Activated T-cell treated with anti-CD3 and anti-CD28 coated beads for 24 hours (primary cell): Measurements from ENCODE around the gene NANOGP8.
"Not testable (repeated sequence)": the region's sequence is repeated elsewhere in the genome, so short reads cannot be mapped to it uniquely, and the experiment has no call there.

Experiments
- DNase-seq: peaks from one replicate; pipeline ENCODE4 v3.0.0-alpha.2; 2020; ENCODE audit warnings: low read depth

The NANOGP8 gene

DNA sequence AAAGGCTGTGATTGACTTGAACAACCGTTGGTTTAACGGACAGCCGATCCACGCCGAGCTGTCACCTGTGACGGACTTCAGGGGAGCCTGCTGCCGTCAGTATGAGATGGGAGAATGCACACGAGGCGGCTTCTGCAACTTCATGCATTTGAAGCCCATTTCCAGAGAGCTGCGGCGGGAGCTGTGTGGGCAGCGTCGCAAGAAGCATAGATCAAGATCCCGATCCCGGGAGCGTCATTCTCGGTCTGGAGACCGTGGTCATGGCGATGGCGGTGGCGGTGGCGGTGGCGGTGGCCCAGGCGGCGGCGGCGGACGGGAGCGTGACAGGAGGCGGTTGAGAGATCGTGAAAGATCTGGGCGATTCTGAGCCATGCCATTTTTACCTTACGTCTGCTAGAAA, 7.8 kb upstream of the NANOGP8 start:
- DNase-seq: no peak

DNA sequence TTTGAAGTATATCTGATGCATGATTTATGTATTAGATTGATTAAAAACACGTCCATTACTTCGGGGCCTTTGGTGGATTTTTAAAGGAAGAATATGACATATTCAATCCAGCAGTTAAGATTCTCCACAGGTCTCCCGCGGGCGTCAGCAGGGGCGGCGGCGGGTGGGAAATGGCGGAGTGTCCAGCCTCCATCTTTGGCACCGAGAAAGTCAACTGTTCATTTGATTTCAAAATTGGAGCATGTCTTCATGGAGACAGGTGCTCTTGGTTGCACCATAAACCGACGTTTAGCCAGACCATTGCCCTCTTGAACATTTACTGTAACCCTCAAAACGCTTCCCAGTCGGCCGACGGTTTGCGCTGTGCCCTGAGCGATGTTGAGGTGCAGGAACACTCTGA, 7.2 kb upstream of the NANOGP8 start:
- DNase-seq: no peak

DNA sequence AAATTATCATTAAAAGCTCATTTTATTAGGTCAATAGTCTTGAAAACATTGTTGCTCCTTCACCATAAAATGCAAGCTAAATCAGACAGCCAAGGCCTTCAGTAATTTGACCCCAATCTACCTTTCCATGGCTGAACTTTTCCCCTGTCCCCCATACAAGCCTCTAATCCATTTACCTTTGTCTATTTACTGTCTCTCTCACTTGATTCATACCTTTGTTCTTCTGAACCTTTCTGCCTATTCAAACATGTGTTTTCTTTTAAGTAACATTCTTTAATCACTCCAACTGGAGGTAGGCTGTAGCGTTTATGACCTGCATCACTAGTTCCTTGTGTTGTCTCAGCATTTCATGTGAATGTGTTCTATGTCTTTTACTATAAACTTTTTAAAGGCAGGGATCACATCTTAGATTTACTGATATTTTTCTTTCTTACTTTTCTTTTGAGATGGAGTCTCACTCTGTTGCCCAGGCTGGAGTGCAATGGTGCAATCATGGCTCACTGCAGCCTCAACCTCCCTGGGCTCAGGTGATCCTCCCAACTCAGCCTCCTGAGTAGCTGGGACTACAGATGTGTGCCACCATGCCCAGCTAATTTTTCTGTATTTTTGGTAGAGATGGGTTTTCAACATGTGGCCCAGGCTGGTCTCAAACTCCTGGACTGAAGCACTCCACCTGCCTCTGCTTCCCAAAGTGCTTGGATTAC, 5.2 kb upstream of the NANOGP8 start:
- no peak for DNase-seq

DNA sequence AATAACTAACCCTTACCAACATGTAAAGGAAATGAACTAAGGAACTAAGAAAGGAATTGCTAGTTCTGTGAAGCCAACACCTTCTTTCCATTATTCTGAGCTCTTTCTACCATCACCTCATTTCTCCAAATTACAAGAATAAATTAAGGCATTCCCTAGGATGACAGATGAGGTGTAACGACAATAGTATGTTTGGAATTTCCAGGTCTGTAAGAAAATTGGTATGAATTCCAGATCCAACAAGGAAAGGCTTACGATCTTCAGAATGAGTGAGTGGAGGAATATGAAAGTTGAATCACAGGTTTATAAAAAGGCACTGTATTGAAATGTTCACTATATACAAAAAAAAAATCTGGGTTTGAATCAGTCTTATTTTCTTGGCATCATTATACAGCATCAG, 4.5 kb upstream of the NANOGP8 start:
- DNase-seq: no peak

DNA sequence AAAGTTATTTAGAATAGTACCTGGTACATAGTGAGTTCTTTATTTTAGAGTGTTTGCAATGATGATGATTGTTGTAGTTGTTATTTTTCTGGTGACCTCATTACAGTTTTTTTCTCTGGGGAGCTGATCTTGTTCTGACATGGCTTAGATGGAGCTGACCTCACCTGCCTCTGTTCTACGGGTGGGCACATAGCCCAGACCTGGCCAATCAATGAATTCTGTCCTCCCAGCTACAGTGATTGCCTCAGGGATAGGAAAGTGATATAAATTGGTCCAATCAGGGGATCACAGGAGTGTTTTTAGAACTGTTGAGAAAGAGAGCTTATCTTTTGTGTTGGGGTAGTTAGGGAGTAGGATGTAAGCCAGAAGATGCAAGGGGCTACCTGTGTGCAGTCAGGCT, 3.2 kb upstream of the NANOGP8 start:
- DNase-seq: no peak

DNA sequence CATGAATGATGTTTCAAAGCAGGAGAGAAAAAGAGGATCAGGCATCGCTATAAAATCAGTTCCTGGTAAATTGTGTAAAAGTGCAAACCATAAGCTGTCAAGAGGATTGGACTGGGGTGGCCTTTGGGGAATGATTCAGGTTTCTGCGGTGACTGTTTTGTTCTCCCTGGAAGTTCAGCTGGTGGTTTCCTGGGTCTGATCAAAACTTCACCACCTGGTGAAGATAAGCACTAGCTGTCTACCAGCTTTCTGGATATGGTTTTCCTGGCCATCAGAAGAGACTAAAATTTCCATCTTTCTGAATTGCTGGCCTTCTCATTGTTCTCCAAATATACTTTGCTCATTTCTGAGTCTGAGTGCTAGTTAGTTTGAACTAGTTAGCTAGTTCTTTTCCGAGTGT, 2.7 kb upstream of the NANOGP8 start:
- no peak for DNase-seq

DNA sequence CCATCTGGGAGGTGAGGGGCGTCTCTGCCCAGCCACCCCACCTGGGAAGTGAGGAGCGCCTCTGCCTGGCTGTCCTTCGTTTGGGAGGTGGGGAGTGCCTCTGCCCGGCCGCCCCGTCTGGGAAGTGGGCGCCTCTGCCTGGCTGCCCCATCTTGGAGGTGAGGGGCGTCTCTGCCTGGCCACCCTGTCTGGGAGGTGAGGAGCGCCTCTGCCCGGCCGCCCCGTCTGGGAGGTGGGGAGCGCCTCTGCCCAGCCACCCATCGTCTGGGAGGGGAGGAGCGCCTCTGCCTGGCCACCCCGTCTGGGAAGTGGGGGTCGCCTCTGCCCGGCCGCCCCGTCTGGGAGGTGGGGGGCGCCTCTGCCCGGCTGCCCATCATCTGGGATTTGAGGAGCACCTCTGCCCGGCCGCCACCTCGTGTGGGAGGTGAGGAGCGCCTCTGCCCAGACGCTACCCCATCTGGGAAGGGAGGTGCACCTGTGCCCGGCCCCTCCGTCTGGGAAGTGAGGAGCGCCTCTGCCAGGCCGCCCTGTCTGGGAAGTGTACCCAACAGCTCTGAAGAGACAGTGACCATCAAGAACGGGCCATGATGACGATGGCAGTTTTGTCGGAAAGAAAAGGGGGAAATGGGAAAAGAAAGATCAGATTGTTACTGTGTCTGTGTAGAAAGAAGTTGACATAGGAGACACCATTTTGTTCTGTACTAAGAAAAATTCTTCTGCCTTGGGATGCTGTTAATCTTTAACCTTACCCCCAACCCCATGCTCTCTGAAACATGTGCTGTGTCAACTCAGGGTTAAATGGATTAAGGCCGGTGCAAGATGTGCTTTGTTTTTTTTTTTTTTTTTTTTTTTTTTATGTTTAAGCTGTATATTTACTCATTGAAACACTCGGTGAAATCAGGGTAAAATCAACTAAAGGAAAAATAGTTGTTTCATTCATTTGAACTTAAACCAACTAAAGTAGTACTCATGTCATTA, 2.4 kb downstream of the NANOGP8 start:
- DNase-seq: not testable (repeated sequence)

DNA sequence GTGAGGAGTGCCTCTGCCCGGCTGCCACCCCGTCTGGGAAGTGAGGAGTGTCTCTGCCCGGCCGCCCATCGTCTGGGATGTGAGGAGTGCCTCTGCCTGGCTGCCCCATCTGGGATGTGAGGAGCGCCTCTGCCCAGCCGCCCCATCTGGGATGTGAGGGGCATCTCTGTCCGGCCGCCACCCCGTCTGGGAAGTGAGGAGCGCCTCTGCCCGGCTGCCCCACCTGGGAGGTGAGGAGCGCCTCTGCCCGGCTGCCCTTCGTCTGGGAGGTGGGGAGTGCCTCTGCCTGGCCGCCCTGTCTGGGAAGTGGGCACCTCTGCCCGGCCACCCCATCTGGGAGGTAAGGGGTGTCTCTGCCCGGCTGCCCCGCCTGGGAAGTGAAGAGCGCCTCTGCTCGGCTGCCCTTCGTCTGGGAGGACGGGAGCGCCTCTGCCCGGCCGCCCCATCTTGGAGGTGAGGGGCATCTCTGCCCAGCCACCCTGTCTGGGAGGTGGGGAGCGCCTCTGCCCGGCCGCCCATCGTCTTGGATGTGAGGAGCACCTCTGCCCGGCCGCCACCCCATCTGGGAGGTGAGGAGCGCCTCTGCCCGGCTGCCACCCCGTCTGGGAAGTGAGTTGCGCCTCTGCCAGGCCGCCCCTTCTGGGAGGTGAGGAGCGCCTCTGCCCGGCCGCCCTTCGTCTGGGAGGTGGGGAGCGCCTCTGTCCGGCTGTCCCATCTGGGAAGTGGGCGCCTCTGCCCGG, 3.3 kb downstream of the NANOGP8 start:
- DNase-seq: not testable (repeated sequence)

DNA sequence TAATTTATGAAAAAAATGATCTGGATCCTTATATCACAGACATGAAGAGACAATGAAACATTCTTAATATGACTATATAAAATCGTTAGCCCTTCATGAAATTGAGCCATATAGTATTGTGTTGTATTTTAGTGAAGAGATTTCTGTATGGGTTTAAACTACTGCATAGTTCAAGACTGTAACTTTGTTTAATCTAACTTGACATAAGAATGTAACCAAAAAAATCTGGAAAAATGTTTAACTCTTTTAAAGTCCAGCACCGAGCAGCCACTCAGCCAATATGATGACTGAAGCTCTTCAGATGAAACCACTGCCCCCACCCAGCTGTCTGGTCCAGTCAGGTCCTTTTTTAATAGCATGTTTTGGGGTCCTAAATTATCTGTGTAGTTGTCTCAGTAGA, 4.9 kb downstream of the NANOGP8 start:
- no peak for DNase-seq

DNA sequence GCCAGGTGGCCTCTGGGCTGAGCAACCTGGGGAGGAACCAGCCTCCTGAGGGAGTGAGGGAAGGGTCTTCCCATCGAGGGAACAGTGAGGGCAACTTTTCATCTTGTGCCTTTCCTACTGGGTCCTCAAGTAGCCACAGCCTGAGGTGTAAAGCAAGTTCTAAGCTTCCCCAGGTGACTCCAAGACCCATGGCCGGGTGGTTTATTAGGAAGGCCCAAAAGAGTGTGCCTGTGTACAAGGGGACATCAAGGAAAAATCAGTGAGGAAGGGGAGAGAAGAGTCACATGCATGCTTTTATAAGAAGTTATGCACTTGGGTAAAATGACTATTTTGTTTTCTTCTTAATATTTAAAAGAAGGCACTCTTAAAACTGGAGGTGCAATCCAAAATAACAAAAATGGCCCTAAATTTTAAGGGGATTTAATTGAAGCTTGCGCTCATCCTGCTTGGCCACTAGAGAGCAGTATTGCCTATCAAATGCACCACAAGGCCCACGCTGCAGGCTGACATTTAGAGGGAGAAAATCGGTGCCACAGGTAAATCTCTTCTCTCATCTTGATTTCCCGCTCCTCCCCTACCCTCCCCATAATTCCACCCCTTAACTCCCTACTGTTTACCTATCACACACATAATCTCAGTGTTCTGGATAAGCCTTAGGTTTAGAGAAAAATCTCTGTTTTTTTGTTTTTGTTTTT, 6.7 kb downstream of the NANOGP8 start:
- DNase-seq: peak; percentile 11

DNA sequence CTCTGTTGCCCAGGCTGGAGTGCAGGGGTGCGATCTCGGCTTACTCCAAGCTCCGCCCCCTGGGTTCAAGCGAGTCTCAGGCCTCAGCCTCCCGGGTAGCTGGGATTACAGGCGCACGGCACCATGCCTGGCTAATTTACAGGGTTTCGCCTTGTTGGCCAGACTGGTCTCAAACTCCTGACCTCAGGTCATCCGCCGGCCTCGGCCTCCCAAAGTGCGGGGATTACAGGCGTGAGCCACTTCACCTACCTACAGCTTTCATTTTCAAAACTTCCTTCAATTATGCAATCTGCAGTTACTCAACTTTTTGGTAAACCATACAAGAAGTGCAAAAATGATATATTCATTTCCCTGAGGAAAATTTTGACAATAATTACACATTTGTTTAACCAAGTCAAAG, 14.0 kb downstream of the NANOGP8 start:
- DNase-seq: no peak

DNA sequence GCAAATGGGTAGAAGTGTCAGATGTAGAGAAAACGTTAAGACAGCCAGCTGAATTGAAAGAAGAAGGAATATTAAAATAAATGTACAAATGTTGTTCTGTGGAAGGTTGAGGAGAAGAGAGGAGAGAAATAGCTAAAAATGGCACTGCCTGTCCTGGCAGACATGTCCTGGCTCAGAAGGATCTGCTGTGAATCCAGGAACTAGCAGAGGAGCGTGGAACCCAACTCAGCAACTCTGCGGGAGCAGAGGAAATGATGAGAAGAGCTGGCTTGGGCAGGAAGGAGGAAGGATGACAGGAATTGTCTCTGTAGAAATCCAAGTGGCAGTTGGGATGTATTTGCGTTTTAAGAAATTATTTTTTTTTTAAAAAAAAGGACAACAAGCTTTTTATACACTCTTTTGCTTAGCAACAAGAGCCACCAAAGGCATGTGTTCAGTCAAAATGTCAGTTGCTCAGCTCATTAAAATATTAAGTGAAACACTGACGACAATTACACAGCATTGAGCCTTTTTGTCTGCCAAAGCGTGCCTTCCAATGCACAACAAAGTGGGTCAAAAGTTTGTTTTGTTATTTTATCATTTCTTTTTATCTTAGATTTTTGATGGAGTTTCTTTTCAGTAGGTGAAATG, 16.1 kb downstream of the NANOGP8 start:
- DNase-seq: no peak

DNA sequence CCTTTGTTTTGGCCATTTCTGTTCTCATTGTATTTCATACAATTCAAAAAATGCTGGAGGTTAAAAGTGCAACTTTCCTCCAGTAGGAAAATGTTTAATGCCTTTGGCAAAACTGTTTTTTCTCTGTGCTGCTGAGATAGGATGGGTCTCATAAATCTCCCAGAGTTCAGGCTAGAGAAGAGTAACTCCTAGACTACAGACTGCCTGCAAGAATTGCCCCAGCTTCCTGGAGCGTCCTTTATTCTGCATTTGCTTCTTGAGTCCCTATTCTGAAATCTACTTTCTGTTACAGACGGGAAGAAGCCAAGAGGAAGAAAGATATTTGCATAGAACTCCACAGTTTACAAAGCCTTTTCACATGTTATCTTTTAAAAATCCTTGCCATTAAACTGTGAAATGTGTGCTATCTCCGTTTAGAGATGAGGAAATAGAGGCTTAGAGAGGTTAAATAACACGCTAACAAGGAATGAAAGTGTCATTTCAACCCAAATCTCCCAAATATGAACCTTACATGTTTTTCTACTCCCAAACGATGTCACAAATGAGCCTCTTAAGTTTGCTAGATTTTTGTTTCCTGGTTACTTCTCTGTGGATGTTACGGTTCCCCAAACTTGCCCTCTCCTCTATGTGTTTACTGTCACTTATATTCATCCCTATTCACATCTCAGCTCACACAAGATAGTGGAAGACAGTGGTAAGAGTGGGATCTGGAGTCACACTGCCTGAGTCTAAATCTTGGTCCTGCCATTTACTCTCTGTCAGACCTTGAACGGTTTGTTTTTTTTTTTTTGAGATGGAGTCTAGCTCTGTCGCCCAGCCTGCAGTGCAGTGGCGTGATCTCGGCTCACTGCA, 17.4 kb downstream of the NANOGP8 start:
- no peak for DNase-seq

DNA sequence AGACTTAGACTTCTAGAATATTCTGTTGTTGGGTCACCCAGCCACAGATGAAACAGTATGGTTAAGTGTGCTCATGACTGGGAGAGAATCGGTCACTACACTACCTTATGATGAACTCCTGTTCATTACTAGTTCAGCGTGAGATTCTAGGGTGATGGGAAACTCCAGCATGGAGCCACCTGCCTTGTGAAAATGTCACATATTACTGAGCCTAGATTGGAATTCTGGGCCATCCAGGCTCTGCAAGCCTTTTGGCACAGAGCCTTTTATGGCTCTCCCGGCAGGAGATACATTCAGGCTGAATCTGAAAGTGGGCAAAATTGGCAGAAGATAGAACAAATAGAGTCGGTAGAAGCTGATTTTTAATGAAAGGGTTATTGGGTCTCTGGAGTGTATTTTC, 19.0 kb downstream of the NANOGP8 start:
- DNase-seq: no peak

DNA sequence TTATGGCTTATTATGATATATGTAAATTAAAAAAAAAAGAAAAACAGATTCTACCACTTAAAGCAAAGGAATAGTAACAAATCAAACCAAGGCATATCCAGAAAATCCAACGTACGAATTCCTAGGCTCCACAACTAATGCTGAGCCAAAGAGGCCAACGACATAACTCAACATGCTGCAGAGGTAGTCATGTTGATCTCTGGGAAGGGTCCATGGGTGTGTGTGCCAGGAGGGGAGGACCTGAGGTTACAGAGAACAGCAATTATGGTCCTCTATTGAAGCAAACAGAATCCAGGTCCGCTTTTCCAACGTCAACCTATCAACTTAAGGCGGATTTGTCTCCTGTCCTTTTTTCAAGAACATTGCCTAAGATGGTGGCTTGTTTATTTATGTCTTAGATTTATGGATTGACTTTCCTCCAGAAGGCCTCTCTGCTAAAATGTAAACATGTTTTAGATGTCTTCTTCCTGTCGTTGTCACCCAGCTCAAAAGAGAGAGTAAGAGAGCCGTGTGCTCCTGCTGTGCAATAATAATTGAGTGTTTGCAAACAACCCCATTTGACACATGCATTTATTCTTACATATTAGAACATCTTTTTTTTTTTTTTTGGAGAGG, 20.4 kb downstream of the NANOGP8 start:
- DNase-seq: no peak

DNA sequence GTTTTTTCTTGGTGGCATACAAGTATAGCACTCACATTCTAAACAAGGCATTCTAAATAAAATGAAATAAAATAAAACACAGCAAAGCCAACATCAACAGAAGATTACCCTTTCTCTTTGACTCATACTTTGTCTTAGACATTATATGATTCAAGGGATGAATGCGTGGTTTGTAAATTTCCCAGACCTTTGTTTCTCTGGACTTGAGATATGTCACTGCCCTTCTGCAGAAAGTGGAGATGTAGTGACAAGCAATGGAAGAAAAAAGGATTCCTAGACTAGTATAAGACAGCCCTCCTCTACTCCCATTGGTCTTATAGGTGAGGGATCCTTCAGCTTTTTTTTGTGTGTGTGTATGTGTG, 22.4 kb downstream of the NANOGP8 start:
- no peak for DNase-seq

DNA sequence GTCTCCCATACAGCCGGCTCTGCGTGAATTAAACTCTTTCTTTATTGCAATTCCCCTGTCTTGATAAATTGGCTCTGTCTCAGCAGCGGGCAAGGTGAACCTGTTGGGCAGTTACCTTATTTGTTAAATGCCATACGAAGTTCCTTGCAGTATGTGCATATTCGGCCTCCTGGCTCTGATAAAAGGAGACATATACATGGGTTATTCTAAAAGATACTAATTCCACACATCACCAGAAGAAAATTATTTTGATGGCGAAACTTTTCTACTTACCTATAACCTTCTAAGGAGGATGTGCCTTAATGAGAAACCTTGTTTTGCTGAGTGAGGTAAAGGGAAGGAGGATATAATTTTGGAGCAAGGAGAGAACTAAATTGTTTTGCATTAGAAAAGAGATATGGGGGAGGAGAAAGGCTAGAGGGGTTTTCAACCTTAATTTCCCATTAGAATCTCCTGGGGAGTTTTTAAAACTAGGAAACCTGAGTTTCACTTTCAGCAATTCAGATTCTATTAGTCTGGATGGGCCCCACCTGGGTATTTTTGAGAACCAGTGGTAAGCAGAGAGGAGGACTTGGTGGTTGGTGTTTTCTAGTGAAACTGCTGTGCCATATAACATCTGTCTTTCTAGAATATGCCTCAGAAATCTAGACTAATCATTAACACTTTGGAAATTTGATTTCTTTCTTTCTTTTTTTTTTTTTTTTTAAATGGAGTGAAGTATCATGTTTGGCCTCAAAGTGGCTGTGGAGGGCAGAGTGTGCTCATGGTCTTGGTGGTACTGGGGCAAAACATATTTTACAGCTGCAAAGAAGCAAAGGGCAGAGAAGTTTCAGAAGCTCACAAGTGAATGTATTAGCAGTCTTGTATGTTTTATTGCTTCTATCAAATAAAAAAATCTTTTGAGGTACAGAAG, 23.0 kb downstream of the NANOGP8 start:
- DNase-seq: no peak

DNA sequence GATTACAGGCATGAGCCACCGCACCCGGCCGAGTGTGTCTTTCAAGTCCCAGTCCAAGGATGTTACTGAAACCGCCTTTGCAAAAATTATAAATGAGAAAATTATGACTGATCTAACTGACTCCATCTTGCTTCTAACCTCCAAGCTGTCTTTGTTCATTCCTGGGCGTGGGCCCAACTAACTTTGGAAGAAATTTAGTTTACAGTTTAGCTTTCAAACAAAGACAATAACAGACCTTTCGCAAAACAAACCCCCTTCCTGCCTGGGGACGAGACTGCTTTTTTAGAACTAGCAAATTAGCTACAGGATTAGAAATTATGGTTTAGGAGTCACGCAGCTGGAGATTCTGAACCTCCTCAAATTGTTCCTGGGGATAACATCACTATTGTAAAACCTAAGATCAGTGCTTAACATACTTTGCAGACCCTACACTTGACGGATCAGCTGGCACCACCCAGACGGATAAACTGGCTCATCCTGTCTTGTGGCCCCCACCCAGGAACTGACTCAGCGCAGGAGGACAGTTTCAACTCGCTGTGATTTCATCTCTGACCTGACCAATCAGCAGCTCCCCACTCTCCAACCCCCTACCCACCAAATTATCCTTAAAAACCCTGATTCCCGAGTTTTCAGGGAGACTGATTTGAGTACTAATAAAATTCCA, 23.8 kb downstream of the NANOGP8 start:
- DNase-seq: no peak

DNA sequence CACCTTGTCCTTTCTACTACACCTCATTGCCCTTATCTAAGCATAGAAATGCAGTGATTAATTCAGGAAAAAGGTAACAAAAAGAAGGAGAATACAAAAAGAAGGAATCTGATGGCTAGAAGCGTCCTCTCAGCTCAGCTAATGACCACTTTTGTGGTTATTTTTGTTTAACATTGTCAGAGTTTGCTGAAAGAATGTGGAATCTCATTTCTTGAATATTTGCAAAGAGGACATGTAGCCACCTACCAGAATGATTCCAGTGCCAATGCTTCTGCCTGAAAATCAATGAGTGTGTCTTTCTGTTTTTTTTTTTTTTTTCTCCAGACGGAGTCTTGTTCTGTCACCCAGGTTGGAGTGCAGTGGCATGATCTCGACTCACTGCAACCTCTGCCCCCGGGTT, 24.5 kb downstream of the NANOGP8 start:
- no peak for DNase-seq
